Fibroblast of mammary gland (primary cell): Measurements from ENCODE around the gene GABRB1.
"Not testable (repeated sequence)": the region's sequence is repeated elsewhere in the genome, so short reads cannot be mapped to it uniquely, and the experiment has no call there.

ENCODE experiments used
- DNase-seq: peaks from one replicate; pipeline ENCODE4 v3.0.0-alpha.2; 2010; ENCODE audit warnings: low read depth
- H3K4me3 ChIP-seq: 2 replicates; pipeline ENCODE4 v1.5.1; 2011; ENCODE audit warnings: low read depth, mild to moderate bottlenecking, low read length, moderate library complexity; ENCODE audit not compliant: control insufficient read depth
- CTCF ChIP-seq: conservative IDR thresholded peaks from 2 replicates; pipeline ENCODE4 v1.5.1; 2011; ENCODE audit warnings: low read depth, low read length, inconsistent platforms; ENCODE audit not compliant: control insufficient read depth, insufficient read depth

GABRB1 gene

DNA sequence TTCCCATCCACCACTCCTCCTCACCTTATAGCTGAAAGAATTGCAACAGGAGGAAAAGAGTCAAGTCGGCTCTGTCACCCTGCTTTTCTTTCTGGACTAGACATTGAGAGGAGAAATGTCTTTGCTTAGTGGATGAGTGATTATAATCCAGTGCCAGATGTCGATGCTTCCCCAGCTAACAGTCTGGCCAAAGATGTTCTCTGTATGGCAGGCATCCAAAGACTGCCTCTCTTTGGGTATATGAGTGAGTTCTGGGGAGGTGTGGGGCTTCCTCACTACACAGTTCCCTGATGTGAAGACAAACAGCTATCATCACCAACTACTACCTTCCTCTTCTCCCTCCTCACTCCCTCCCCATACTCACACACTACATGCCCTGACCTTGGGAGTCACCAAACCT is 341.2 kb downstream of the GABRB1 start:
- TF ChIP-seq CTCF, result no peak
- no peak overlapping the region for H3K4me3 ChIP-seq
- no peak for DNase-seq

DNA sequence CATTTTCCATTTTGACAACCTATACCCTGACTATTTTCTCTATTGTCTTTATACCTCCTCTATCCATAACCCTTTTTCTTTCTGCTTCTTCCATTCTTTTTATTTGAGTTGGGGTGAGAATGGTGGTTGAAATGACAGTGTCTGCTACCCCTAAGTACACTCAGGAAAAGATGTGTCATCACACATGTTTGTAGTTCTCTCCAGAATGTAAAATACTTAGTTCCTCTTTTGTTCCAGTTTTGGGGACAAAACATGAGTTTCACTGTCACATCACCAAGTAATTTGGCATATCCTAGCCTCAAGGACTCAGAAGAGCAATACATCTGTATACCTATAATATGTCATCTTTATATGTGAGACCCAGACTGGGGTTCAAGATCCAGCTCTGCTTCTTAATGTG is 341.8 kb downstream of the GABRB1 start:
- DNase-seq, result no peak
- no peak for TF ChIP-seq CTCF
- no peak overlapping the region for H3K4me3 ChIP-seq

DNA sequence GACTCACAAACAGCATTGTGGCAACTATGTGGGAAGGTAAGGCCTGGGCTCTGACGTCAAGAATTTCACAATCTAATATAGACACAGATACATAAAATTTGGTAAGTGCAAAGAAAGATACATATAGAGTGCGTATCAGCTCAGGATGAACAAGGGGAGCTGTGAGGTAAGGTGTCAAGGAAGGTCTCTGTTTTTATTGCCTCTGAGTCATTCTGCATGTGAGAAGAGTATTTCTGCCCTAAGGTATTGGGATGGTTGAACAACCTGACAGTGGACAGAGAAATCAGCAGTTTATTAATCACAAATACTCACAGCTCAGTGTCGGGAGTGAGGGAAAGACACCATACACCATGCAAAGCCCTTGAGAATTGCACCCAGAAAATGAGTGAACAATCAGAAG is 342.3 kb downstream of the GABRB1 start:
- TF ChIP-seq CTCF, result no peak
- DNase-seq, result no peak
- H3K4me3 ChIP-seq, result no peak overlapping the region

- DNase-seq, result peak; percentile 15
- no peak for TF ChIP-seq CTCF
- H3K4me3 ChIP-seq, result no peak overlapping the region
Observed at GRCh38 chr4:47374477-47374876, 343.1 kb downstream of the GABRB1 start.

DNA sequence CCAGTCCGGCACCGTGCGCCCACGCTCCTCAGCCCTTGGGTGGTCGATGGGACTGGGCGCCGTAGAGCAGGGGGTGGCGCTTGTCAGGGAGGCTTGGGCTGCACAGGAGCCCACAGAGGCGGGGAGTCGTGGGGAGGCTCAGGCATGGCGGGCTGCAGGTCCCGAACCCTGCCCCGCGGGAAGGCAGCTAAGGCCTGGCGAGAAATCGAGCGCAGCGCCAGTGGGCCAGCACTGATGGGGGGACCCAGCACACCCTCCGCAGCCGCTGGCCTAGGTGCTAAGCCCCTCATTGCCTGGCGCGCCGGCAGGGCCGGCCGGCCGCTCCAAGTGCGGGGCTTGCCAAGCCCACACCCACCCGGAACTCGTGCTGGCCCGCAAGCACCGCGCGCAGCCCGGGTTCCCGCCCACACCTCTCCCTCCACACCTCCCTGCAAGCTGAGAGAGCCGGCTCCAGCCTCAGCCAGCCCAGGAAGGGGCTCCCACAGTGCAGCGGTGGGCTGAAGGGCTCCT is 346.7 kb downstream of the GABRB1 start:
- DNase-seq, H3K4me3 ChIP-seq: not testable (repeated sequence)

GRCh38 chr4:47381172-47381571 is 349.8 kb downstream of the GABRB1 start:
- no peak for TF ChIP-seq CTCF
- DNase-seq, result no peak
- no peak overlapping the region for H3K4me3 ChIP-seq

DNA sequence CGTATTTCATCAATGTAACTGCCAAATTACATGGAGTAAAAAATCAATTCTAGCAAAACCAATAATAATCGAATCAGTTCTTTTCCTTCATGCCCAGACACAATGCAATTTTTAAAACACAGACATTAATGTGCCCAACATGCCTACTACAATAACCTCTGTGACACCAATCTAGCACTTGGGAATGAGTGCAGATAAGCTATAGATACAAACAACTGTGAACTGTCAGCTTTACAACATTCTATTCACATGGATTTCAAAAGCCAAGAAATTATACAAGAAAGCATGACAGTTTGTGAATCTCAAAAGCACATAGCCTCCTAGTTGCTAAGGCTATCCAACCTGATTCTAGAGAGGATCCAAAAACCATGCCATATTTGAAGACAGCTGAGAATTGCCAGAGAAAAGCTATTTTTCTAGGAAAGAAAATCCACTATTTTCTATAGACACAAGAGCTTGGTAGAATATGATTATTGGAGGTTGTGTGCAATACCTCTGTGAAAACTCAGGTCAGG is 351.5 kb downstream of the GABRB1 start:
- H3K4me3 ChIP-seq, result no peak overlapping the region
- no peak for TF ChIP-seq CTCF
- no peak for DNase-seq
